ENCODE results near the gene ZBTB32. TPM values are rescaled to one million over a fixed set of nuclear protein-coding genes. Genes with fewer than 3 reads are reported as not detected.

Gene ZBTB32
- total RNA-seq, 1 donor from 2014 or later: not detected

- H3K4me1 Mint-ChIP-seq (ENCODE audit: low read depth, unreplicated experiment): no peaks in the 10 kb centered on the region
- H3K27ac Mint-ChIP-seq (ENCODE audit: unreplicated experiment): no peak overlapping the region
- H3K9me3 Mint-ChIP-seq (ENCODE audit: unreplicated experiment): peaks cover 11% of the 10 kb centered on the region
- peaks cover 7% of the 10 kb centered on the region for H3K27me3 Mint-ChIP-seq (ENCODE audit: unreplicated experiment)
- peaks cover 4% of the 10 kb centered on the region for H3K36me3 Mint-ChIP-seq (ENCODE audit: unreplicated experiment)
- no peak overlapping the region for H3K4me3 Mint-ChIP-seq (ENCODE audit: unreplicated experiment)
- no peak for TF ChIP-seq CTCF (IDR thresholded peaks at IDR 0.05; ENCODE audit: partially characterized antibody, unreplicated experiment)
- no peak for DNase-seq
Measured at GRCh38 chr19:35738887-35739229, 34.5 kb downstream of the ZBTB32 start.

GRCh38 chr19:35739275-35740107 is 35.1 kb downstream of the ZBTB32 start:
- DNase-seq: no peak
- no peak for TF ChIP-seq CTCF (IDR thresholded peaks at IDR 0.05; ENCODE audit: partially characterized antibody, unreplicated experiment)
- Mint-ChIP-seq H3K27me3 (ENCODE audit: unreplicated experiment) (peaks cover 2% of the 10 kb centered on the region), H3K4me3 (ENCODE audit: unreplicated experiment) (peak overlapping the region; percentile 70), H3K4me1 (ENCODE audit: low read depth, unreplicated experiment) (no peaks in the 10 kb centered on the region), H3K36me3 (ENCODE audit: unreplicated experiment) (peaks cover 4% of the 10 kb centered on the region), H3K27ac (ENCODE audit: unreplicated experiment) (no peak overlapping the region), H3K9me3 (ENCODE audit: unreplicated experiment) (peaks cover 12% of the 10 kb centered on the region)

- Mint-ChIP-seq H3K4me3 (ENCODE audit: unreplicated experiment) (peak overlapping the region; percentile 91), H3K27me3 (ENCODE audit: unreplicated experiment) (no peaks in the 10 kb centered on the region), H3K27ac (ENCODE audit: unreplicated experiment) (no peak overlapping the region)
Measured at GRCh38 chr19:35740108-35740422, 35.7 kb downstream of the ZBTB32 start.

GRCh38 chr19:35740423-35741202 is 36.3 kb downstream of the ZBTB32 start:
- H3K36me3 Mint-ChIP-seq (ENCODE audit: unreplicated experiment): peaks cover 2% of the 10 kb centered on the region
- H3K9me3 Mint-ChIP-seq (ENCODE audit: unreplicated experiment): peaks cover 12% of the 10 kb centered on the region
- no peaks in the 10 kb centered on the region for H3K4me1 Mint-ChIP-seq (ENCODE audit: low read depth, unreplicated experiment)
- H3K27me3 Mint-ChIP-seq (ENCODE audit: unreplicated experiment): no peaks in the 10 kb centered on the region
- peak overlapping the region; percentile 95 for H3K27ac Mint-ChIP-seq (ENCODE audit: unreplicated experiment)
- peak; percentile 11 for TF ChIP-seq CTCF (IDR thresholded peaks at IDR 0.05; ENCODE audit: partially characterized antibody, unreplicated experiment)
- H3K4me3 Mint-ChIP-seq (ENCODE audit: unreplicated experiment): peak overlapping the region; percentile 91
- peak; percentile 99 for DNase-seq

More at GRCh38 chr19:35740108-35740422, 35.7 kb downstream of the ZBTB32 start:
- peaks cover 4% of the 10 kb centered on the region for H3K36me3 Mint-ChIP-seq (ENCODE audit: unreplicated experiment)
- no peak for DNase-seq
- H3K4me1 Mint-ChIP-seq (ENCODE audit: low read depth, unreplicated experiment): no peaks in the 10 kb centered on the region
- peaks cover 12% of the 10 kb centered on the region for H3K9me3 Mint-ChIP-seq (ENCODE audit: unreplicated experiment)
- no peak for TF ChIP-seq CTCF (IDR thresholded peaks at IDR 0.05; ENCODE audit: partially characterized antibody, unreplicated experiment)

GRCh38 chr19:35741203-35741515 is 36.8 kb downstream of the ZBTB32 start:
- no peaks in the 10 kb centered on the region for H3K27me3 Mint-ChIP-seq (ENCODE audit: unreplicated experiment)
- peaks cover 12% of the 10 kb centered on the region for H3K9me3 Mint-ChIP-seq (ENCODE audit: unreplicated experiment)
- no peaks in the 10 kb centered on the region for H3K36me3 Mint-ChIP-seq (ENCODE audit: unreplicated experiment)
- DNase-seq: no peak
- H3K4me1 Mint-ChIP-seq (ENCODE audit: low read depth, unreplicated experiment): peaks cover 1% of the 10 kb centered on the region
- H3K27ac Mint-ChIP-seq (ENCODE audit: unreplicated experiment): peak overlapping the region; percentile 95
- peak; percentile 9 for TF ChIP-seq CTCF (IDR thresholded peaks at IDR 0.05; ENCODE audit: partially characterized antibody, unreplicated experiment)
- peak overlapping the region; percentile 91 for H3K4me3 Mint-ChIP-seq (ENCODE audit: unreplicated experiment)

Measured in glutamatergic neuron (in vitro differentiated cells).